CD14-positive monocyte (primary cell): ENCODE data around the gene IVD. TPM values are rescaled to one million over a fixed set of nuclear protein-coding genes. Genes with fewer than 3 reads are reported as not detected.

ENCODE experiments used
- DNase-seq, 3 donors: peaks; one replicate each; pipeline ENCODE4 v3.0.0-alpha.2; 2011 to 2022
- H2AFZ ChIP-seq: 2 replicates; pipeline ENCODE4 v1.6.0; 2012; ENCODE audit warnings: mild to moderate bottlenecking, low read depth, low read length, inconsistent platforms; ENCODE audit not compliant: insufficient read depth, poor library complexity, severe bottlenecking
- H3K27ac ChIP-seq, 2 donors: 1 replicate in 1 of 2; 2 replicates in 1 of 2; pipeline ENCODE4 v1.5.1; 2012 to 2013; ENCODE audit warnings: low read length in 2 of 2, control low read depth in 1 of 2, inconsistent platforms in 1 of 2, low read depth in 1 of 2, mild to moderate bottlenecking in 1 of 2
- H3K27me3 ChIP-seq, 2 donors: one replicate each; pipeline versions ENCODE4 v1.6.0 to v1.6.1; 2011 to 2013; ENCODE audit warnings: low read length in 2 of 2; ENCODE audit not compliant: control insufficient read depth in 2 of 2, insufficient read depth in 2 of 2
- H3K36me3 ChIP-seq, 2 donors: replicated peaks in 1 of 2; 1 replicate in 1 of 2; 2 replicates in 1 of 2; pipeline versions ENCODE4 v1.5.1 to v1.6.1; 2012 to 2013; ENCODE audit warnings: low read length in 2 of 2, control low read depth in 1 of 2, inconsistent platforms in 1 of 2, mild to moderate bottlenecking in 1 of 2; ENCODE audit not compliant: insufficient read depth in 2 of 2, control insufficient read depth in 1 of 2
- H3K4me1 ChIP-seq, 2 donors: 1 replicate in 1 of 2; 2 replicates in 1 of 2; pipeline versions ENCODE4 v1.5.1 to v1.6.1; 2012 to 2013; ENCODE audit warnings: low read length in 2 of 2, control low read depth in 1 of 2, inconsistent platforms in 1 of 2, mild to moderate bottlenecking in 1 of 2, moderate library complexity in 1 of 2; ENCODE audit not compliant: insufficient read depth in 2 of 2, control insufficient read depth in 1 of 2
- H3K4me2 ChIP-seq: replicated peaks from 2 replicates; pipeline ENCODE3; 2012; ENCODE audit warnings: low read length, moderate library complexity, mild to moderate bottlenecking; ENCODE audit not compliant: poor library complexity, severe bottlenecking; ENCODE audit errors: extremely low read depth
- H3K4me3 ChIP-seq, 3 experiments: fragments of 200-600 bp in 1 of 3; sonication (generic) in 1 of 3; replicated peaks in 1 of 3; 1 replicate in 2 of 3; 2 replicates in 1 of 3; pipeline ENCODE4 v1.5.1; 2011 to 2013; ENCODE audit warnings: low read length in 3 of 3, mild to moderate bottlenecking in 3 of 3, control low read depth in 2 of 3, low read depth in 2 of 3, inconsistent platforms in 1 of 3, moderate library complexity in 1 of 3
- H3K79me2 ChIP-seq: 2 replicates; pipeline ENCODE4 v1.6.0; 2012; ENCODE audit warnings: mild to moderate bottlenecking, control low read depth, inconsistent platforms, low read length, moderate library complexity; ENCODE audit not compliant: insufficient read depth
- H3K9ac ChIP-seq: 2 replicates; pipeline ENCODE4 v1.6.0; 2017; ENCODE audit warnings: low read length, mild to moderate bottlenecking; ENCODE audit not compliant: insufficient read depth, poor library complexity, severe bottlenecking
- H3K9me3 ChIP-seq, 2 donors: replicated peaks in 1 of 2; 1 replicate in 1 of 2; 2 replicates in 1 of 2; pipeline versions ENCODE4 v1.5.1 to v1.6.1; 2012 to 2013; ENCODE audit warnings: low read length in 2 of 2, control low read depth in 1 of 2; ENCODE audit not compliant: control insufficient read depth in 1 of 2, insufficient read depth in 1 of 2
- H4K20me1 ChIP-seq: 2 replicates; pipeline ENCODE4 v1.6.0; 2012; ENCODE audit warnings: mild to moderate bottlenecking, low read length, control low read depth, moderate library complexity; ENCODE audit not compliant: insufficient read depth
- H3K27ac Mint-ChIP-seq, 7 donors: one replicate each; pipeline ENCODE4 v1.8.0; 2020; ENCODE audit warnings: mild to moderate bottlenecking in 7 of 7, mixed read lengths in 7 of 7, moderate library complexity in 6 of 7, inconsistent platforms in 2 of 7
- H3K27me3 Mint-ChIP-seq, 3 donors: one replicate each; pipeline ENCODE4 v1.8.0; 2021 to 2022; ENCODE audit warnings: low read depth in 3 of 3, mild to moderate bottlenecking in 3 of 3, mixed read lengths in 3 of 3, moderate library complexity in 3 of 3, inconsistent platforms in 1 of 3
- H3K36me3 Mint-ChIP-seq, 2 donors: one replicate each; pipeline ENCODE4 v1.8.0; 2020; ENCODE audit warnings: mixed read lengths in 2 of 2, inconsistent platforms in 1 of 2, mild to moderate bottlenecking in 1 of 2
- H3K4me1 Mint-ChIP-seq: one replicate; pipeline ENCODE4 v1.8.0; 2020; ENCODE audit warnings: mild to moderate bottlenecking, mixed read lengths
- H3K4me3 Mint-ChIP-seq, 2 donors: one replicate each; pipeline ENCODE4 v1.8.0; 2020; ENCODE audit warnings: mild to moderate bottlenecking in 2 of 2, mixed read lengths in 2 of 2, moderate library complexity in 1 of 2
- H3K9me3 Mint-ChIP-seq, 7 donors: one replicate each; pipeline ENCODE4 v1.8.0; 2020 to 2022; ENCODE audit warnings: mixed read lengths in 7 of 7, mild to moderate bottlenecking in 6 of 7, moderate library complexity in 6 of 7, inconsistent platforms in 2 of 7
- WGBS: methylation state at CpG from one replicate; pipeline ENCODE4 v1.1.5; 2013; ENCODE audit warnings: missing lambda C conversion rate; ENCODE audit not compliant: insufficient coverage; 5-methylcytosine and 5-hydroxymethylcytosine counted together
- intact Hi-C, 2 donors: fragments of 100-400 bp; cut with micrococcal nuclease; formaldehyde crosslinking; loops; one replicate each; pipeline versions ENCODE4 v1.15.0 to v1.15.1; 2023
- polyA plus RNA-seq, 3 donors: library from polyadenylated mRNA; depleted of rRNA in 1 of 3; unstranded in 2 of 3; stranded (reverse) in 1 of 3; fragments of 300-500 nt in 2 of 3; fragments of >200 nt in 1 of 3; fragmentation: Illumina TruSeq in 2 of 3; gene quantifications; 1 replicate in 2 of 3; 2 replicates in 1 of 3; pipeline ENCODE4 v1.2.3, GENCODE V29; 2012 to 2021
- TF ChIP-seq, protein P1 (sequence below): fragments of 200-600 bp; IDR thresholded peaks from one replicate; pipeline ENCODE4 v1.8.0; 2022; ENCODE audit warnings: antibody characterized with exemption, mild to moderate bottlenecking

The IVD gene
- polyA plus RNA-seq, 3 donors: 28.6 to 46.3 (median 31.3) TPM

GRCh38 chr15:40361640-40362039 lies 44.0 kb upstream of the IVD start:
- Histone ChIP-seq H3K27ac (no peak overlapping the region), H3K36me3 (peaks cover 0 to 3% of the 10 kb centered on the region in 2 donors), H3K4me1 (peaks cover 14 to 22% of the 10 kb centered on the region in 2 donors), H3K79me2 (no peaks in the 10 kb centered on the region), H4K20me1 (peaks cover 14% of the 10 kb centered on the region), H3K4me3 (no peak overlapping the region), H2AFZ (no peak overlapping the region), H3K27me3 (peaks cover 0 to 10% of the 10 kb centered on the region in 2 donors), H3K9ac (no peak overlapping the region), H3K9me3 (no peaks in the 10 kb centered on the region), H3K4me2 (no peak overlapping the region)
- peaks cover 23 to 29% of the 10 kb centered on the region in 2 donors for H3K36me3 Mint-ChIP-seq
- peaks cover 8 to 15% (median 9%) of the 10 kb centered on the region in 3 donors for H3K27me3 Mint-ChIP-seq
- H3K9me3 Mint-ChIP-seq: no peaks in the 10 kb centered on the region
- peak overlapping the region in 1 of 7 donors; percentile 54 for H3K27ac Mint-ChIP-seq
- no peak for DNase-seq
- peaks cover 19% of the 10 kb centered on the region for H3K4me1 Mint-ChIP-seq
- H3K4me3 Mint-ChIP-seq: no peak overlapping the region
- WGBS: 76% methylated on average over 2 of the region's 2 CpGs
- intact Hi-C loops: no loop called here
- TF ChIP-seq, protein P1, sequence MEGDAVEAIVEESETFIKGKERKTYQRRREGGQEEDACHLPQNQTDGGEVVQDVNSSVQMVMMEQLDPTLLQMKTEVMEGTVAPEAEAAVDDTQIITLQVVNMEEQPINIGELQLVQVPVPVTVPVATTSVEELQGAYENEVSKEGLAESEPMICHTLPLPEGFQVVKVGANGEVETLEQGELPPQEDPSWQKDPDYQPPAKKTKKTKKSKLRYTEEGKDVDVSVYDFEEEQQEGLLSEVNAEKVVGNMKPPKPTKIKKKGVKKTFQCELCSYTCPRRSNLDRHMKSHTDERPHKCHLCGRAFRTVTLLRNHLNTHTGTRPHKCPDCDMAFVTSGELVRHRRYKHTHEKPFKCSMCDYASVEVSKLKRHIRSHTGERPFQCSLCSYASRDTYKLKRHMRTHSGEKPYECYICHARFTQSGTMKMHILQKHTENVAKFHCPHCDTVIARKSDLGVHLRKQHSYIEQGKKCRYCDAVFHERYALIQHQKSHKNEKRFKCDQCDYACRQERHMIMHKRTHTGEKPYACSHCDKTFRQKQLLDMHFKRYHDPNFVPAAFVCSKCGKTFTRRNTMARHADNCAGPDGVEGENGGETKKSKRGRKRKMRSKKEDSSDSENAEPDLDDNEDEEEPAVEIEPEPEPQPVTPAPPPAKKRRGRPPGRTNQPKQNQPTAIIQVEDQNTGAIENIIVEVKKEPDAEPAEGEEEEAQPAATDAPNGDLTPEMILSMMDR: no peak

DNA sequence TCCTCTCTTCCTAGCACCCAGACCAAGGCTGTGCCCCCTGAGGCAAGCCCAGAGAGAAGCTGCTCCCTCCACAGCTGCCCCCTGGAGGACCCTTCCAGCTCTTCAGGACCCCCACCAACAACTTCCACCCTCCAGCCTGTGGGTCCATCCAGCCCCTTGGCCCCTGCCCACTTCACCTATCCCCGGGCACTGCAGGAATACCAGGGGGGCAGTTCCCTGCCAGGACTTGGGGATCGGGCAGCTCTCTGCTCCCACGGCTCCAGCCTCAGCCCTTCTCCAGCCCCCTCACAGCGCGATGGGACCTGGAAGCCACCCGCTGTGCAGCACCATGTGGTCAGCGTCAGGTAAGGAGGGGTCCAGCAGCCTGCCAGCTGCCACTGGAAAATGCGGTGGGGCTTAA lies 42.0 kb upstream of the IVD start:
- intact Hi-C loops: no loop called here
- Histone ChIP-seq H3K36me3 (peaks cover 0 to 3% of the 10 kb centered on the region in 2 donors), H3K4me2 (no peak overlapping the region), H3K9me3 (no peaks in the 10 kb centered on the region), H3K9ac (no peak overlapping the region), H4K20me1 (peaks cover 11% of the 10 kb centered on the region), H3K79me2 (no peaks in the 10 kb centered on the region), H2AFZ (no peak overlapping the region), H3K4me3 (no peak overlapping the region), H3K4me1 (peaks cover 20 to 29% of the 10 kb centered on the region in 2 donors), H3K27ac (no peak overlapping the region), H3K27me3 (peaks cover 0 to 8% of the 10 kb centered on the region in 2 donors)
- Mint-ChIP-seq H3K4me1 (peaks cover 22% of the 10 kb centered on the region), H3K4me3 (no peak overlapping the region), H3K9me3 (no peaks in the 10 kb centered on the region), H3K27me3 (peaks cover 6 to 8% (median 7%) of the 10 kb centered on the region in 3 donors), H3K36me3 (peaks cover 24 to 29% of the 10 kb centered on the region in 2 donors), H3K27ac (no peak overlapping the region)
- TF ChIP-seq, protein P1: no peak
- no peak for DNase-seq
- WGBS: 84% methylated on average over 7 of the region's 8 CpGs
